Natural killer cell (primary cell): ENCODE data around the gene CLEC19A. TPM values are rescaled to one million over a fixed set of nuclear protein-coding genes. Genes with fewer than 3 reads are reported as not detected.

Source experiments
- ATAC-seq, 3 donors: fragments of 150-1000 bp in 2 of 3; fragments of 200-7000 bp in 1 of 3; cut with Tn5 transposase; 1 replicate in 1 of 3; 2 replicates in 2 of 3; pipeline ENCODE4 v1.10.0; 2021; ENCODE audit warnings: mild to moderate bottlenecking in 2 of 3, moderate library complexity in 2 of 3
- DNase-seq, 2 donors: peaks; one replicate each; pipeline versions ENCODE4 v3.0.0 to v3.0.0-alpha.2; 2013 to 2021; ENCODE audit warnings: mixed read lengths in 1 of 2
- H3K27ac ChIP-seq: one replicate; pipeline ENCODE4 v1.5.1; 2013; ENCODE audit warnings: mild to moderate bottlenecking, low read length
- H3K27me3 ChIP-seq: one replicate; pipeline ENCODE4 v1.6.1; 2013; ENCODE audit warnings: low read length; ENCODE audit not compliant: control insufficient read depth, insufficient read depth
- H3K36me3 ChIP-seq: one replicate; pipeline ENCODE4 v1.6.1; 2013; ENCODE audit warnings: low read length; ENCODE audit not compliant: control insufficient read depth, insufficient read depth
- H3K4me1 ChIP-seq: one replicate; pipeline ENCODE4 v1.6.1; 2013; ENCODE audit warnings: low read length; ENCODE audit not compliant: control insufficient read depth, insufficient read depth
- H3K4me3 ChIP-seq: one replicate; pipeline ENCODE4 v1.5.1; 2013; ENCODE audit warnings: low read length
- H3K9me3 ChIP-seq: one replicate; pipeline ENCODE4 v1.6.1; 2013; ENCODE audit warnings: low read length; ENCODE audit not compliant: control insufficient read depth, insufficient read depth
- H3K27ac Mint-ChIP-seq, 2 donors: one replicate each; pipeline ENCODE4 v1.8.0; 2022; ENCODE audit warnings: mild to moderate bottlenecking in 2 of 2, mixed read lengths in 2 of 2, moderate library complexity in 1 of 2
- H3K27me3 Mint-ChIP-seq, 2 donors: one replicate each; pipeline ENCODE4 v1.8.0; 2022; ENCODE audit warnings: low read depth in 2 of 2, mixed read lengths in 2 of 2
- H3K36me3 Mint-ChIP-seq: one replicate; pipeline ENCODE4 v1.8.0; 2022; ENCODE audit warnings: mixed read lengths
- H3K4me1 Mint-ChIP-seq, 2 donors: one replicate each; pipeline ENCODE4 v1.8.0; 2022; ENCODE audit warnings: mixed read lengths in 2 of 2
- H3K4me3 Mint-ChIP-seq: one replicate; pipeline ENCODE4 v1.8.0; 2022; ENCODE audit warnings: mild to moderate bottlenecking, moderate library complexity, mixed read lengths
- H3K9me3 Mint-ChIP-seq, 2 donors: one replicate each; pipeline ENCODE4 v1.8.0; 2022; ENCODE audit warnings: mixed read lengths in 2 of 2
- CTCF ChIP-seq: fragments of 200-600 bp; IDR thresholded peaks from one replicate; pipeline ENCODE4 v1.8.0; 2022; ENCODE audit warnings: antibody characterized with exemption
- WGBS: methylation state at CpG from one replicate; pipeline ENCODE4 v1.1.7; 2013; ENCODE audit warnings: missing lambda C conversion rate; ENCODE audit not compliant: insufficient coverage; 5-methylcytosine and 5-hydroxymethylcytosine counted together
- intact Hi-C: fragments of 100-400 bp; cut with micrococcal nuclease; formaldehyde crosslinking; loops from one replicate; pipeline ENCODE4 v1.14.2; 2022
- total RNA-seq, 4 donors: library from RNA; stranded (reverse); fragments of 120-200 nt in 1 of 4; gene quantifications; one replicate each; pipeline versions ENCODE4 v1.2.3 to v1.2.4, GENCODE V29; 2013 to 2022

The CLEC19A gene
- total RNA-seq, 3 donors from 2014 or later (not counting 1 experiment from before 2014, with no cell fraction given): not detected

DNA sequence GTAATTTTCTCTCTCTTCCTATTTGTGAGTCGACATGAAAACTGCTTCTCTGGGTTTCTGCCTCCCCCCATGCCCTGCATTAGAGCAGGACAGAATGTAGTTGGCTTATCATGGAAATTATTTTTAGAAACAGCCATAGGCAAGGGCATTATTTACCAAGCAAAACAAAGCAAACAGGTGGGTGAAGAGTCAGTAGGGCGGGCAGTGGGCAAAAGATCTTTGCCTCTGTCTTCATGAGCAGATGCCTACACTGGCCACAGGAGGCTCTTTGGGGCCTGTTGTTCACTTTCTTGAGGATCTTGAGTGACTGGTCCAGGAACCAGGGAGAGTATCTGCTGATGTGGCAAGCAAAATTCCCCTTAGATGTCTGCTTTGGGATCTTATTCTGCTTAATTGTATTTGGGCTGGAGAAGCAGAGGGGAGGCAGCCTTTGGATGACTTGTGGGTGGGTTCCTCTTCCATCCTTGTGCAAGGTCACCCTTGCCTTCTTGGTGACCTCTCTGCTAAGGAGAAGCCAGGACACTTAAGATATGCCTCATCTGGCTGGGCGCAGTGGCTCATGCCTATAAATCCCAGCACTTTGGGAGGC, 42.5 kb upstream of the CLEC19A start:
- no peak overlapping the region for H3K27ac Mint-ChIP-seq
- no peaks in the 10 kb centered on the region for H3K4me1 ChIP-seq
- H3K27me3 ChIP-seq: no peaks in the 10 kb centered on the region
- peaks cover 0 to 2% of the 10 kb centered on the region in 2 donors for H3K9me3 Mint-ChIP-seq
- intact Hi-C loops: no loop called here
- H3K9me3 ChIP-seq: no peaks in the 10 kb centered on the region
- TF ChIP-seq CTCF: no peak
- H3K4me3 ChIP-seq: no peak overlapping the region
- no peak overlapping the region for H3K27ac ChIP-seq
- ATAC-seq (no peak), DNase-seq (no peak)
- 90% methylated on average over 3 of the region's 3 CpGs for WGBS
- no peak overlapping the region for H3K4me3 Mint-ChIP-seq
- no peaks in the 10 kb centered on the region for H3K36me3 ChIP-seq
- H3K27me3 Mint-ChIP-seq: peaks cover 0 to 3% of the 10 kb centered on the region in 2 donors
- H3K4me1 Mint-ChIP-seq: no peaks in the 10 kb centered on the region
- H3K36me3 Mint-ChIP-seq: no peaks in the 10 kb centered on the region

DNA sequence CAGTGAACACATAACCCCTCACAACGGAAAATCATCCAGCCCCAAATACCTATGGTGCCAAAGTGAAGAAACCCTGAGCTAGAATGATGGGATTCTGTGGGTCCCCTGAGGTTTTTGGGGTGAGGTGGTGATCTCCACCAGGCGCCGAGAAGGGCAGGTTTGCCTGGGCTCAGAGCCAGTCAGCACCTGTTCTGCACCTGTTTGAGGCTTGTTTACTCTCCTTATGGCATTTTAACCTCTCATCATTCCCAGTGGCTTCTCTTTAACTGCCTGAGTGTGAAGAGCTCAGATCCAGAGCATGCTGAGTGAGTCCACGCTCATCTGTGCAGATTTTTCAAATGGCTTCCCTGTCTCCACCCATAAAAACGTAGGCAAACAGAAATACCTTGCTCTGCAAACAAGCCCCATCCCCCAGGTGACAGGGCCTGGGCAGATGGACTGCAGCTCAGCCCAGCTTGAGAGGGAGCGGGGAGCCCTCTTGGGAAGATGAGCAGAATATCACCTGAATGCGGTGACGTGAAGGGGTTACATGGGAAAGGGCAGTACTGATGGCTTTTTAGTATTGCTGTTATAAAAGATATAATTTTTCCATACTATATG, 40.1 kb upstream of the CLEC19A start:
- Mint-ChIP-seq H3K4me3 (no peak overlapping the region), H3K9me3 (peaks cover 0 to 2% of the 10 kb centered on the region in 2 donors), H3K36me3 (no peaks in the 10 kb centered on the region), H3K27me3 (peaks cover 0 to 3% of the 10 kb centered on the region in 2 donors), H3K4me1 (no peaks in the 10 kb centered on the region), H3K27ac (no peak overlapping the region)
- TF ChIP-seq CTCF: no peak
- Histone ChIP-seq H3K36me3 (no peaks in the 10 kb centered on the region), H3K27me3 (no peaks in the 10 kb centered on the region), H3K9me3 (no peaks in the 10 kb centered on the region), H3K4me1 (no peaks in the 10 kb centered on the region), H3K27ac (no peak overlapping the region), H3K4me3 (no peak overlapping the region)
- intact Hi-C loops: no loop called here
- DNase-seq (no peak), ATAC-seq (no peak)
- 82% methylated on average over 6 of the region's 8 CpGs for WGBS

- H3K9me3 Mint-ChIP-seq: no peaks in the 10 kb centered on the region
- H3K4me3 Mint-ChIP-seq: no peak overlapping the region
- Histone ChIP-seq H3K4me1 (no peaks in the 10 kb centered on the region), H3K36me3 (no peaks in the 10 kb centered on the region), H3K27me3 (no peaks in the 10 kb centered on the region), H3K9me3 (no peaks in the 10 kb centered on the region), H3K4me3 (no peak overlapping the region), H3K27ac (no peak overlapping the region)
- DNase-seq (no peak), ATAC-seq (no peak)
- peaks cover 0 to 20% of the 10 kb centered on the region in 2 donors for H3K27me3 Mint-ChIP-seq
- H3K36me3 Mint-ChIP-seq: no peaks in the 10 kb centered on the region
- no peaks in the 10 kb centered on the region for H3K4me1 Mint-ChIP-seq
- 62% methylated on average over 2 of the region's 2 CpGs for WGBS
- no peak overlapping the region for H3K27ac Mint-ChIP-seq
- TF ChIP-seq CTCF: no peak
- intact Hi-C loops: no loop called here
Measured at GRCh38 chr16:19252904-19253303, 32.6 kb upstream of the CLEC19A start.

DNA sequence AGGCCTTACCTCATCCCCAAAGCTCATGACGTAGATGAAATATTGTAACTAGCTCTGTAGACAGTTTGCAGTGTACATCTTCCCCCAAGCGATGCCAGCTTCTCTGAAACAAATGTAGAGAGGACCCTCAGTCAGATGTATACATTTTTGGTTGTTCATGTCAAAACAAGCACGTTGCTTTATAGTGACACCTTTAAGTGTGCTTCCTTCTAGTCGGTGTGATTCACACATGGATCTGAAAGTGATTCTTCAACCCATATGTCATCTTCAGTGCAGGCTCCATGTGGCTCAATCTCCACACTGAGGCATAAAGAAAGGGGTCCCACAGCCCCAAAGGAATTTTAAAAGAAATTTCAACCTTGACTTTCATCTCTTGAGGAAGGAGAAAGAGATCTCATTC, 30.9 kb upstream of the CLEC19A start:
- H3K9me3 Mint-ChIP-seq: no peaks in the 10 kb centered on the region
- no peaks in the 10 kb centered on the region for H3K4me1 Mint-ChIP-seq
- H3K36me3 Mint-ChIP-seq: no peaks in the 10 kb centered on the region
- no peaks in the 10 kb centered on the region for H3K36me3 ChIP-seq
- no peak overlapping the region for H3K27ac Mint-ChIP-seq
- ATAC-seq (no peak), DNase-seq (no peak)
- WGBS: 64% methylated on average over 4 of the region's 4 CpGs
- no peaks in the 10 kb centered on the region for H3K4me1 ChIP-seq
- no peaks in the 10 kb centered on the region for H3K27me3 ChIP-seq
- no peak overlapping the region for H3K27ac ChIP-seq
- H3K4me3 ChIP-seq: no peak overlapping the region
- no peaks in the 10 kb centered on the region for H3K9me3 ChIP-seq
- no peak overlapping the region for H3K4me3 Mint-ChIP-seq
- TF ChIP-seq CTCF: no peak
- peaks cover 3 to 20% of the 10 kb centered on the region in 2 donors for H3K27me3 Mint-ChIP-seq
- intact Hi-C loops: no loop called here
